CD4-positive, alpha-beta T cell treated with Interleukin-4 for 4 hours (primary cell): ENCODE data around the gene SLC1A7.
A peak's percentile ranks its signal among the peaks of the same experiment; 100 is the strongest.

Experiments
- DNase-seq: peaks from one replicate; pipeline ENCODE4 v3.0.0-alpha.2; 2020

The SLC1A7 gene

GRCh38 chr1:53133261-53134041, 9.0 kb downstream of the SLC1A7 start:
- DNase-seq = no peak

- no peak for DNase-seq
Measured at GRCh38 chr1:53132176-53132575, 10.3 kb downstream of the SLC1A7 start.

- no peak for DNase-seq
Measured at GRCh38 chr1:53131590-53131938, 10.9 kb downstream of the SLC1A7 start.

- DNase-seq = no peak
Measured at GRCh38 chr1:53130878-53131589, 11.4 kb downstream of the SLC1A7 start.

GRCh38 chr1:53130598-53130877, 11.9 kb downstream of the SLC1A7 start:
- no peak for DNase-seq

GRCh38 chr1:53129891-53130597, 12.4 kb downstream of the SLC1A7 start:
- DNase-seq = no peak

- no peak for DNase-seq
Measured at GRCh38 chr1:53128401-53128800, 14.0 kb downstream of the SLC1A7 start.

GRCh38 chr1:53127546-53127945, 14.9 kb downstream of the SLC1A7 start:
- peak; percentile 41 for DNase-seq

- no peak for DNase-seq
Measured at GRCh38 chr1:53126495-53126894, 15.9 kb downstream of the SLC1A7 start.

- DNase-seq = no peak
Measured at GRCh38 chr1:53125623-53126360, 16.6 kb downstream of the SLC1A7 start.

- no peak for DNase-seq
Measured at GRCh38 chr1:53125122-53125521, 17.3 kb downstream of the SLC1A7 start.

GRCh38 chr1:53123453-53124140, 18.8 kb downstream of the SLC1A7 start:
- DNase-seq = no peak

GRCh38 chr1:53122961-53123413, 19.5 kb downstream of the SLC1A7 start:
- no peak for DNase-seq

GRCh38 chr1:53122201-53122885, 20.1 kb downstream of the SLC1A7 start:
- no peak for DNase-seq

- DNase-seq = no peak
Measured at GRCh38 chr1:53121319-53122172, 20.9 kb downstream of the SLC1A7 start.

- no peak for DNase-seq
Measured at GRCh38 chr1:53120659-53121058, 21.8 kb downstream of the SLC1A7 start.

GRCh38 chr1:53117836-53118235, 24.6 kb downstream of the SLC1A7 start:
- DNase-seq = no peak

GRCh38 chr1:53116933-53117600, 25.4 kb downstream of the SLC1A7 start:
- DNase-seq = no peak

- no peak for DNase-seq
Measured at GRCh38 chr1:53116307-53116810, 26.1 kb downstream of the SLC1A7 start.
